ENCODE measurements around the gene KPNA5. TPM values are rescaled to one million over a fixed set of nuclear protein-coding genes. Genes with fewer than 3 reads are reported as not detected.
"Not testable (repeated sequence)": the region's sequence is repeated elsewhere in the genome, so short reads cannot be mapped to it uniquely, and the experiment has no call there.

Gene KPNA5
- 10 to 100 TPM; 16.1 to 20.6 (median 19.1) TPM for polyA plus RNA-seq (ENCODE audit: insufficient read length in 3 of 3)
- long read RNA-seq, donor 1, full-length matches to known transcripts, result 2 of 2 reads
- long read RNA-seq, donor 1, partial matches to known transcripts, result 0 of 2 reads
- long read RNA-seq, donor 1, other reads (novel, unspliced or antisense), result 0 of 2 reads
- long read RNA-seq, donor 2, full-length matches to known transcripts, result 3 of 3 reads
- long read RNA-seq, donor 2, partial matches to known transcripts, result 0 of 3 reads
- long read RNA-seq, donor 2, other reads (novel, unspliced or antisense), result 0 of 3 reads
- long read RNA-seq, donor 3, full-length matches to known transcripts, result 8 of 8 reads
- long read RNA-seq, donor 3, partial matches to known transcripts, result 0 of 8 reads
- long read RNA-seq, donor 3, other reads (novel, unspliced or antisense), result 0 of 8 reads
- long read RNA-seq, donor 4, full-length matches to known transcripts, result 2 of 2 reads
- long read RNA-seq, donor 4, partial matches to known transcripts, result 0 of 2 reads
- long read RNA-seq, donor 4, other reads (novel, unspliced or antisense), result 0 of 2 reads
- long read RNA-seq, donor 5, result 0 reads
- long read RNA-seq, donor 6, result 0 reads
- long read RNA-seq, donor 7, full-length matches to known transcripts, result 2 of 2 reads
- long read RNA-seq, donor 7, partial matches to known transcripts, result 0 of 2 reads
- long read RNA-seq, donor 7, other reads (novel, unspliced or antisense), result 0 of 2 reads
- long read RNA-seq, donor 8, result 0 reads
- long read RNA-seq, donor 9, full-length matches to known transcripts, result 2 of 2 reads
- long read RNA-seq, donor 9, partial matches to known transcripts, result 0 of 2 reads
- long read RNA-seq, donor 9, other reads (novel, unspliced or antisense), result 0 of 2 reads
- long read RNA-seq, donor 10, full-length matches to known transcripts, result 1 of 1 reads
- long read RNA-seq, donor 10, partial matches to known transcripts, result 0 of 1 reads
- long read RNA-seq, donor 10, other reads (novel, unspliced or antisense), result 0 of 1 reads
- long read RNA-seq, donor 11, full-length matches to known transcripts, result 3 of 8 reads
- long read RNA-seq, donor 11, partial matches to known transcripts, result 0 of 8 reads
- long read RNA-seq, donor 11, other reads (novel, unspliced or antisense), result 5 of 8 reads
- long read RNA-seq, donor 12, full-length matches to known transcripts, result 1 of 1 reads
- long read RNA-seq, donor 12, partial matches to known transcripts, result 0 of 1 reads
- long read RNA-seq, donor 12, other reads (novel, unspliced or antisense), result 0 of 1 reads
- long read RNA-seq, donor 13, result 0 reads
- long read RNA-seq, donor 14, full-length matches to known transcripts, result 3 of 3 reads
- long read RNA-seq, donor 14, partial matches to known transcripts, result 0 of 3 reads
- long read RNA-seq, donor 14, other reads (novel, unspliced or antisense), result 0 of 3 reads
- long read RNA-seq, donor 15, full-length matches to known transcripts, result 1 of 1 reads
- long read RNA-seq, donor 15, partial matches to known transcripts, result 0 of 1 reads
- long read RNA-seq, donor 15, other reads (novel, unspliced or antisense), result 0 of 1 reads
- long read RNA-seq, donor 16, full-length matches to known transcripts, result 10 of 16 reads
- long read RNA-seq, donor 16, partial matches to known transcripts, result 6 of 16 reads
- long read RNA-seq, donor 16, other reads (novel, unspliced or antisense), result 0 of 16 reads

DNA sequence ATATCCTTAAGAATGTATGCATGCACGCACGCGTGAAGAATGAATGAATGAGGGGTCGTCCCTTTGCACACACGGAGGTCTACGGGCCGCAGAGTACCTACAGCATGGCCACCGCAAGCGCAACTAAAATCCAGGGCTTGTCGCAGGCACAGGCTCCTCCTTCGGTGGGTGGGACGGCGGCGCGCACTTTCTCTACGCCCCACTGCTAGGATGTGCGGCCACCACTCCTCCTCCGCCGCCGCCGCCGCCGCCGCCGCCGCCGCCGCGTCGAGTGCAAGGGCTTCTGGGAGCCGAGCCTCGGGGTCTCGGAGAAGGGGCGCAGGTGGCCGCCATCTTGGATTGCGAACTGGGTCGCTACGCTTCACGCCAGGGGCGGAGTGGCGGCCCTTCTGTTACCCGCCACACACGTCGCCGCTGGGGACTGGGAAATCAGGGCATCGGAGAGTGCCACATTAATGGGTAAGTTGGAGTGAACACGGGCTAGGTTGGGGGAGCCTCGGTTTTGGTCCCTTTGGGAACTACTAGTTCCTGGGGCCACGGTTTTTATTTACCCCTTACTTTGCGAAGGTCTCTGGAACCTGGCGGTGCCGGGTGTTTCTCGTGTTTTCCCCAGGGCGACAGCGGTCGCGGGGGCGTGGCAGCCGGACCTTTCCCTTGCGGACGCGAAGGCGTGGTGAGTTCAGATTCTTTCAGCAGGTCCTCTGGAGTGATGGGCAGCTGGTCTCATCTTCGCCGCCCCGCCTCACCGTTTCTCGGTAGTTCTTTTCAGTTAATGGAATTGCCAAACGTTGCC, at the start of gene KPNA5:
TSS of gene KPNA5 (plus strand) at position 332 of the 793 bp plus-strand sequence. CDS start at position 456, 124 bp downstream.
- DNase-seq (ENCODE audit: extremely low read depth in 1 of 11, low read depth in 9 of 11, low spot score in 4 of 11), result peak; percentile 59 to 95 (median 87)

DNA sequence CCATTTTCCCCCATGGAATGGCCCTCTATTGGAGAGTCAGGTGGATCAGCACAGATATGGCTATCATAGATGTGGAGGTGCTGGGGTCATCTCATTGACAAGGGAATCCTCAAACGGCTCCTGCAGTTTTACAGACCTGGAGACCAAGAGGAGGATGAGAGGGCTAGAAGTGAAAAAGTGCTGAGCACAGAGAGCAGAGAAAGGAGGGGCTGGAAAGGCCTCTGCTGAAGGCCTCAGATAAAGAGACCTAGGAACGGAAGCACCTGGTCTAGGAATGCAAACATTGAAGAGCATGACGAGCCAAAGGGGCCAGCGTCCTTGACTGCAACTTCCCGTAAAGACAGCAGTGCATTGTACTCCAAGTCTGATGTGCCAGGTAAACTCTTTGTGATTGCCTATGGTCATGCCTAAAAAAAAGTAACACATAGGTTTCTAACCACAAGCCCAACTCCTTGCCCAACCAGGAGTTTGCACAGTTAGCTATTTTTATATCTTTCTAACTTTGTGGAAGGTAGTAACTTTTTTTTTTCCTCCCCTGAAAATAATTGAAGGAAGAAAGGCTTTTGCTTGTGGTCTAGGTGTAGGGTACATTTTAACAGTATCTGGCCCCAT, 49.5 kb upstream of the KPNA5 start:
- no peak for DNase-seq (ENCODE audit: extremely low read depth in 1 of 11, low read depth in 9 of 11, low spot score in 4 of 11)

DNA sequence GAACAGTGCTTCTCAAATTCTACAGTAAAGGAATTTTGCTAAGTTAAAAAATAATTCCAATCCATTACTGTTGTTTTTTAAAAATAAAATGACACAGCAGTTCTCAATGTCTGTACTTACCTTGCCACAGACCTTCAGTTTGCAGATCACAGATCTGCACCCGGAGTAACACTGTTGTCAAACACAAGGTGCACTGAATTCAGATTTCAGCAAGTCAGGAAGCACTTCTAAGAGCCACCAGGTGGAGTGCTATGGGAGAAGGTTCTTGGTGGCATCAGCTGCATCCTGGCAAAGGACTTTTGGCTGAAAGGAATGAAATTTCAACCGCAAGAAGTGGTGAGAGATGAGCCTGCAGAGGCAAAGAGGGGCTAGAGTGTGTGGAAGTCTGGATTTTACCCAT, 47.3 kb upstream of the KPNA5 start:
- no peak for DNase-seq (ENCODE audit: extremely low read depth in 1 of 11, low read depth in 9 of 11, low spot score in 4 of 11)

DNA sequence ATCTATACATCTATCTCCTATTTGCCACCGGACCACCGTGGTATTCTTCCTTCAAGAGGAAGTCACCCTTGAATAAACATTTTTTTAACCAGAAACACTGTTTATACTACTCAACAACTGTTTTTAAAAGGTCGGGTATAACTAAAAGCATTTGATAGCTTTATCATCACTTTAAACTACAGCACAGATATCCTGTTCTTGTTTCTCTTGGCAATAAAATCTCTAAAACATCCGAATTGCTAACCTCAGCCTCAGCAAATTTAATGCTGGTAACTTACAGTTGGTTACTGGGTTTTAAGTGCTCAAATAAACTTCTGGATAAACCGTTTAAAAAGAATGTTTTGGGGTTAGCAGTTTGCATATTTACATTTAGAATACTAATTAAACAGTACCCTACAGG, 32.9 kb upstream of the KPNA5 start:
- DNase-seq (ENCODE audit: extremely low read depth in 1 of 11, low read depth in 9 of 11, low spot score in 4 of 11), result peak in 3 of 11 donors; percentile 10 to 34 (median 24)

DNA sequence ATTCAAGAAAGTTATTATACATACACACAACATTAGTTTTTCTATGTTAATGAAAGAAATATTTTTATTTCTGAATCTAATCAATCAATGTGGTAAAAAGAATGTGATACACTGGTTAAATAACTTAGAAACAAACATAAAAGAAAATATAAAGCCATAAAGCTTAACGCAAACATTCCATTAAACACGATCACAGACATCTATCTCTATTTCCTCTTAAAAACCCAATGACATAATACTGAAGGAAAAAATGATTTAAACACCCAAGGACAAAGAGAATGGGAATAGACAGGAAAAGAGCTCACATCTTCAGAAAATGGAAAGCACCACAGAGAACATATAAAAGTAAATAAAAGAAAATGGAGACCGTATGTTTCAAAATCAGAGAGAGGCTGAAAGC, 31.9 kb upstream of the KPNA5 start:
- DNase-seq (ENCODE audit: extremely low read depth in 1 of 11, low read depth in 9 of 11, low spot score in 4 of 11), result no peak

DNA sequence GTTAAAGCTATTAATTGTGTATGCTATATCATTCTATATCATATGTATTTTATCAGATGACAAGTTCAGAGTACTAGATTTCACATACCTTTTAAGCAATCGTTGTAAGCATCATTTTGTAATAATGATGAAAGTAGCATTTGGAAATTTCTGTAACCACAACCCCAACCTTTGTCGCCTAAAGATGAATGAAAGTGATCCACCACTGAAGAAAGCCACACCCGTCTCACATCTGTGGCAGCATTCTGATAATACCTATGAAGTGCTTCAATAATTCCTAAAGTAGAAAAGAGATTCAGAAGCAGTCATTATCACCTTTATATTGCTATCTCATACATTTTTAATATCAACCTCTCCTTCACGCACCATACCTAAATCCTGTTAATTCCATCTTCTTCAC, 29.1 kb upstream of the KPNA5 start:
- no peak for DNase-seq (ENCODE audit: extremely low read depth in 1 of 11, low read depth in 9 of 11, low spot score in 4 of 11)

DNA sequence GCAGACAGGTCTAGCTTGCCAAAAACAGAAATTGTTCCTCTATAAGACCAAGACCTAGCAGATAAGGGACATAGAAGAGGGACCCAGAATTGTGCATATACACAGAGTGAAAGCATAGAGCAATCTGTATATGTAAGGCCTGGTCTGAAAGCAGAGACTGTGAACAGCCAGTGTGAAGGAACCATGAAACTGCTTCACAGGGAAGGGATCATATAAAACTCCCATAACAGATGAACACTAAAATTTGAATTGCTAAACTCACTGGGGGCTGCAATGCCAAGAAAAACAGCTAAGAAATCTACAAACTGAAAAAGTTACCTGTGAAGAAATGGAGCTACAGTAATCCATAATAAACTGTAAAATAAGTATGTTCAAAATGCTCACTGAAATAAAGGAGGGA, 19.4 kb upstream of the KPNA5 start:
- no peak for DNase-seq (ENCODE audit: extremely low read depth in 1 of 11, low read depth in 9 of 11, low spot score in 4 of 11)

DNA sequence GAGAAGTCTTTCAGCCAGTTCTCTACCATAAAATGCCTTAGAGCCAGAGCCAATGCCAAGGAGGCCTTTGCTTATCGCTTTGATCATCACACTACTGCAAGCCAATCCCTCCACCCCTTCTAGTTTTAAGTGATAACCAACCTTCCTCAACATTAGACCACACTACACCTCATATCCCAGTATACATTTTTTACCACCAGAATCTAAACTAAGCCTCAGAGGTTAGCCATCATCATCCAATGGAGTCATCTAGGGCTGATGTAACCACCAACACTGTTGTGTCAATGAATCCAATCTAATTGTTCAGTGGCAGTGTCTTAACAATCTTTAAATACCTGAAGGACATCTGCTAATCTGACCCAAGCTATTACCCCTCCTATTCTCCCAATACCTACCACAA, 18.8 kb upstream of the KPNA5 start:
- DNase-seq (ENCODE audit: extremely low read depth in 1 of 11, low read depth in 9 of 11, low spot score in 4 of 11), result no peak

- no peak for DNase-seq (ENCODE audit: extremely low read depth in 1 of 11, low read depth in 9 of 11, low spot score in 4 of 11)
Observed at GRCh38 chr6:116663308-116663707, 17.7 kb upstream of the KPNA5 start.

GRCh38 chr6:116664169-116664568, 16.8 kb upstream of the KPNA5 start:
- DNase-seq (ENCODE audit: extremely low read depth in 1 of 11, low read depth in 9 of 11, low spot score in 4 of 11), result not testable (repeated sequence)

DNA sequence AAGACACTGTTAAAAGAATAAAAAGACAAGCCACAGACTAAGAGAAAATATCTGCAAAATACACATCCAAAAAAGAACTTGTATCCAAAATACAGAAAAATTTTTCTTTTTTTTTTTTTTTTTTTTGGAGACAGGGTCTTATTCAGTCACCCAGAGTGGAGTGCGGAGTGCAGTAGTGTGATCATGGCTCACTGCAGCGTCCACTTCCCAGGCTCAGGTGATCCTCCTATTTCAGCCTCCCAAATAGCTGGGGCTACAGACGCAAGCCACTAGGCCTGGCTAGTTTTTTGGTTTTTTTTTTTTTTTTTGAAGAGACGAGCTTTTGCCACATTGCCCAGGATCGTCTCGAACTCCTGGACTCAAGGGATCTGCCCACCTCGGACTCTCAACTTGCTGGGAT, 15.5 kb upstream of the KPNA5 start:
- no peak for DNase-seq (ENCODE audit: extremely low read depth in 1 of 11, low read depth in 9 of 11, low spot score in 4 of 11)

- no peak for DNase-seq (ENCODE audit: extremely low read depth in 1 of 11, low read depth in 9 of 11, low spot score in 4 of 11)
Observed at GRCh38 chr6:116666869-116667268, 14.1 kb upstream of the KPNA5 start.

DNA sequence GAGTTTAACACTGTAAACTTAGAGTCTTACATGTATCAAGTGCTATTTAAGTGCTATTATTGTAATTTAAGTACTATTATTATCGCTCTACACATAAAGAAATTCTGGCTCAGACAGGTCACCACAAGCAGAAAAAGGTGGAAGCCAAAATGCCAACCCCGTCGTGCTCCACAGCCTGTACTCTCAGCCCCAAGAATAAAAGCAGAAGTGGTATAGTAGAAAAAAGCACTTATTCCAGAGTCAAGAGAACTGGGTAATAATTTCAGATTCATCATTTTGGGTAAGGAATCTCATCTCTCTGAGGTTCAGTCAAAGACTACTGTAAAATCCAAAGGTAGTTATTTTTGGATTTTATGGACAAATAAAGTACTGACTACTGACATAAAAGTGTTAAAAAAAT, 13.4 kb upstream of the KPNA5 start:
- no peak for DNase-seq (ENCODE audit: extremely low read depth in 1 of 11, low read depth in 9 of 11, low spot score in 4 of 11)

- no peak for DNase-seq (ENCODE audit: extremely low read depth in 1 of 11, low read depth in 9 of 11, low spot score in 4 of 11)
Observed at GRCh38 chr6:116672306-116672705, 8.7 kb upstream of the KPNA5 start.

DNA sequence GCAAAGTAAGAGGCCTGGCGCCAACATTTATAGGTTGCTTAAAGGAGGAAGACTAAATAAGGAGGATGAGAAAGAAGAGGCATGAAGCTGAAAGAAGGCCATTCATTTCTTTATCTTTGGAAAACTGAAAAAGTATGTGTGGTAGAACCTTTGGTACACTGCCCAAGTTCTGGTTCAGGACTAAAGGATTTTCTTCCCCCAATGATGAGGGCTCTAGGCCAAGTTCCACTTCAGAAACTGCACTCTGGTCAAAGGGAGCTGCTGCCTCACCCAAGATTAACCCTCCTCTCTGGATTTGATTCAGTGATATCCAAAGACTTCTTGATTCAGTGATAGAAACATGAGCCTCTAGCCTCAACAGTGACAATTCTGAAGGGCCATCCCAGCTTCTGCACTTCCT, 5.0 kb upstream of the KPNA5 start:
- no peak for DNase-seq (ENCODE audit: extremely low read depth in 1 of 11, low read depth in 9 of 11, low spot score in 4 of 11)

- DNase-seq (ENCODE audit: extremely low read depth in 1 of 11, low read depth in 9 of 11, low spot score in 4 of 11), result no peak
Observed at GRCh38 chr6:116682334-116682712, 1.3 kb downstream of the KPNA5 start.

DNA sequence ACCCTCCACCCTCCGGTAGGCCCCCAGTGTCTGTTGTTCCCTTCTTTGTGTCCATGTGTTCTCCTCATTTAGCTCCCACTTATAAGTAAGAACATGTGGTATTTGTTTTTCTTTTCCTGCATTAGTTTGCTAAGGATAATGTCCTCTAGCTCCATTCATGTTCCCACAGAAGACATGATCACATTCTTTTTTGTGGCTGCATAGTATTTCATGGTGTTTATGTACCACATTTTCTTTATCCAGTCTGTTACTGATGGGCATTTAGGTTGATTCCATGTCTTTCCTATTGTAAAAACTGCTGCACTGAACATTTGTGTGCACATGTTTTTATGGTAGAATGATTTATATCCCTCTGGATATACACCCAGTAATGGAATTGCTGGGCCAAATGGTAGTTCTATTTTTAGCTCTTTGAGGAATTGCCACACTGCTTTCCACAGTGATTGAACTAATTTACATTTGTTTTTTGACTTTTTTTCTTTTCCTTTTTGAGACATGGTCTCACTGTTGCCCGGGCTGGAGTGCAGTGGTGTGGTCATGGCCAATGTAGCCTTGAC, 4.5 kb downstream of the KPNA5 start:
- DNase-seq (ENCODE audit: extremely low read depth in 1 of 11, low read depth in 9 of 11, low spot score in 4 of 11), result no peak
